Natural killer cell treated with Interleukin-12 subunit alpha and Interleukin-12 subunit beta and Interleukin-15 and Interleukin-18, amount 100 ng/mL, for 72 hours (primary cell): Measurements from ENCODE around the gene MEIS2. TPM values are rescaled to one million over a fixed set of nuclear protein-coding genes. Genes with fewer than 3 reads are reported as not detected.

Experiments used
- ATAC-seq, 2 donors: fragments of 150-1000 bp; cut with Tn5 transposase in 1 of 2; sonication (Bioruptor Pico), chemical (Tn5 transposase) in 1 of 2; 2 replicates each; pipeline ENCODE4 v1.10.0; 2021
- DNase-seq: peaks from one replicate; pipeline ENCODE4 v3.0.0; 2022; ENCODE audit warnings: low spot score
- H3K27ac Mint-ChIP-seq, 2 donors: 1 replicate in 1 of 2; 2 replicates in 1 of 2; pipeline ENCODE4 v1.8.0; 2022; ENCODE audit warnings: mixed read lengths in 2 of 2, mild to moderate bottlenecking in 1 of 2, moderate library complexity in 1 of 2
- H3K27me3 Mint-ChIP-seq, 2 donors: 1 replicate in 1 of 2; 2 replicates in 1 of 2; pipeline ENCODE4 v1.8.0; 2022; ENCODE audit warnings: mixed read lengths in 2 of 2
- H3K36me3 Mint-ChIP-seq: one replicate; pipeline ENCODE4 v1.8.0; 2022; ENCODE audit warnings: mixed read lengths
- H3K4me1 Mint-ChIP-seq, 2 donors: 1 replicate in 1 of 2; 2 replicates in 1 of 2; pipeline ENCODE4 v1.8.0; 2022; ENCODE audit warnings: low read depth in 2 of 2, mixed read lengths in 2 of 2, mild to moderate bottlenecking in 1 of 2
- H3K4me3 Mint-ChIP-seq: one replicate; pipeline ENCODE4 v1.8.0; 2022; ENCODE audit warnings: mixed read lengths
- H3K9me3 Mint-ChIP-seq: 2 replicates; pipeline ENCODE4 v1.8.0; 2022; ENCODE audit warnings: mixed read lengths
- total RNA-seq, 2 donors: library from RNA; stranded (reverse); gene quantifications; one replicate each; pipeline ENCODE4 v1.2.3, GENCODE V29; 2022

MEIS2 gene
- total RNA-seq, 2 donors from 2014 or later, result 0.26 TPM; not detected in 1

- ATAC-seq (no peak), DNase-seq (no peak)
- Mint-ChIP-seq H3K9me3 (no peaks in the 10 kb centered on the region), H3K4me1 (no peaks in the 10 kb centered on the region), H3K4me3 (no peak overlapping the region), H3K27ac (no peak overlapping the region), H3K36me3 (no peaks in the 10 kb centered on the region), H3K27me3 (no peaks in the 10 kb centered on the region)
These were observed 168.9 kb downstream of the MEIS2 start for GRCh38 chr15:36931434-36931833.

GRCh38 chr15:36926427-36926825 is 173.9 kb downstream of the MEIS2 start:
- ATAC-seq (no peak), DNase-seq (no peak)
- H3K4me3 Mint-ChIP-seq, result no peak overlapping the region
- no peaks in the 10 kb centered on the region for H3K9me3 Mint-ChIP-seq
- no peak overlapping the region for H3K27ac Mint-ChIP-seq
- no peaks in the 10 kb centered on the region for H3K4me1 Mint-ChIP-seq
- no peaks in the 10 kb centered on the region for H3K27me3 Mint-ChIP-seq
- H3K36me3 Mint-ChIP-seq, result no peaks in the 10 kb centered on the region

GRCh38 chr15:36925653-36926426 is 174.5 kb downstream of the MEIS2 start:
- no peaks in the 10 kb centered on the region for H3K27me3 Mint-ChIP-seq
- H3K36me3 Mint-ChIP-seq, result no peaks in the 10 kb centered on the region
- H3K4me3 Mint-ChIP-seq, result no peak overlapping the region
- ATAC-seq (no peak), DNase-seq (no peak)
- H3K9me3 Mint-ChIP-seq, result no peaks in the 10 kb centered on the region
- H3K4me1 Mint-ChIP-seq, result no peaks in the 10 kb centered on the region
- no peak overlapping the region for H3K27ac Mint-ChIP-seq

GRCh38 chr15:36925049-36925448 is 175.3 kb downstream of the MEIS2 start:
- Mint-ChIP-seq H3K4me3 (no peak overlapping the region), H3K4me1 (no peaks in the 10 kb centered on the region), H3K27ac (no peak overlapping the region), H3K9me3 (no peaks in the 10 kb centered on the region), H3K27me3 (no peaks in the 10 kb centered on the region), H3K36me3 (no peaks in the 10 kb centered on the region)
- DNase-seq, result no peak
- ATAC-seq, result no peak

GRCh38 chr15:36924034-36924433 is 176.3 kb downstream of the MEIS2 start:
- Mint-ChIP-seq H3K4me3 (no peak overlapping the region), H3K36me3 (no peaks in the 10 kb centered on the region), H3K27me3 (no peaks in the 10 kb centered on the region), H3K27ac (no peak overlapping the region), H3K9me3 (no peaks in the 10 kb centered on the region), H3K4me1 (no peaks in the 10 kb centered on the region)
- DNase-seq (no peak), ATAC-seq (no peak)

GRCh38 chr15:36921484-36922091 is 178.8 kb downstream of the MEIS2 start:
- DNase-seq (no peak), ATAC-seq (no peak)
- H3K4me1 Mint-ChIP-seq, result no peaks in the 10 kb centered on the region
- no peaks in the 10 kb centered on the region for H3K27me3 Mint-ChIP-seq
- H3K4me3 Mint-ChIP-seq, result no peak overlapping the region
- H3K27ac Mint-ChIP-seq, result no peak overlapping the region
- no peaks in the 10 kb centered on the region for H3K9me3 Mint-ChIP-seq
- H3K36me3 Mint-ChIP-seq, result no peaks in the 10 kb centered on the region

GRCh38 chr15:36917411-36918267 is 182.7 kb downstream of the MEIS2 start:
- H3K4me3 Mint-ChIP-seq, result no peak overlapping the region
- ATAC-seq (no peak), DNase-seq (no peak)
- no peak overlapping the region for H3K27ac Mint-ChIP-seq
- no peaks in the 10 kb centered on the region for H3K4me1 Mint-ChIP-seq
- H3K9me3 Mint-ChIP-seq, result peaks cover 5% of the 10 kb centered on the region
- H3K27me3 Mint-ChIP-seq, result no peaks in the 10 kb centered on the region
- H3K36me3 Mint-ChIP-seq, result peaks cover 6% of the 10 kb centered on the region

GRCh38 chr15:36914960-36915808 is 185.2 kb downstream of the MEIS2 start:
- no peaks in the 10 kb centered on the region for H3K27me3 Mint-ChIP-seq
- H3K9me3 Mint-ChIP-seq, result peaks cover 5% of the 10 kb centered on the region
- no peak for DNase-seq
- no peak overlapping the region for H3K4me3 Mint-ChIP-seq
- H3K4me1 Mint-ChIP-seq, result no peaks in the 10 kb centered on the region
- ATAC-seq, result no peak
- peaks cover 6% of the 10 kb centered on the region for H3K36me3 Mint-ChIP-seq
- H3K27ac Mint-ChIP-seq, result no peak overlapping the region

GRCh38 chr15:36914466-36914865 is 185.9 kb downstream of the MEIS2 start:
- Mint-ChIP-seq H3K9me3 (peaks cover 5% of the 10 kb centered on the region), H3K36me3 (peaks cover 6% of the 10 kb centered on the region), H3K4me1 (no peaks in the 10 kb centered on the region), H3K27me3 (no peaks in the 10 kb centered on the region), H3K4me3 (no peak overlapping the region), H3K27ac (no peak overlapping the region)
- ATAC-seq (no peak), DNase-seq (no peak)

GRCh38 chr15:36912311-36912712 is 188.0 kb downstream of the MEIS2 start:
- no peak overlapping the region for H3K4me3 Mint-ChIP-seq
- H3K4me1 Mint-ChIP-seq, result no peaks in the 10 kb centered on the region
- ATAC-seq (no peak), DNase-seq (no peak)
- no peak overlapping the region for H3K27ac Mint-ChIP-seq
- H3K9me3 Mint-ChIP-seq, result peaks cover 5% of the 10 kb centered on the region
- no peaks in the 10 kb centered on the region for H3K27me3 Mint-ChIP-seq
- H3K36me3 Mint-ChIP-seq, result peaks cover 6% of the 10 kb centered on the region

- Mint-ChIP-seq H3K27me3 (no peaks in the 10 kb centered on the region), H3K9me3 (peaks cover 5% of the 10 kb centered on the region), H3K36me3 (peaks cover 6% of the 10 kb centered on the region), H3K4me3 (no peak overlapping the region), H3K4me1 (no peaks in the 10 kb centered on the region), H3K27ac (no peak overlapping the region)
- no peak for DNase-seq
- no peak for ATAC-seq
These were observed 188.9 kb downstream of the MEIS2 start for GRCh38 chr15:36911322-36911944.

- ATAC-seq (no peak), DNase-seq (no peak)
- Mint-ChIP-seq H3K4me1 (no peaks in the 10 kb centered on the region), H3K27me3 (no peaks in the 10 kb centered on the region), H3K27ac (no peak overlapping the region), H3K36me3 (peaks cover 2% of the 10 kb centered on the region), H3K9me3 (peaks cover 2% of the 10 kb centered on the region), H3K4me3 (no peak overlapping the region)
These were observed 191.4 kb downstream of the MEIS2 start for GRCh38 chr15:36908991-36909390.

GRCh38 chr15:36907295-36907694 is 193.1 kb downstream of the MEIS2 start:
- H3K36me3 Mint-ChIP-seq, result no peaks in the 10 kb centered on the region
- H3K4me1 Mint-ChIP-seq, result no peaks in the 10 kb centered on the region
- no peak overlapping the region for H3K27ac Mint-ChIP-seq
- no peaks in the 10 kb centered on the region for H3K9me3 Mint-ChIP-seq
- DNase-seq (no peak), ATAC-seq (no peak)
- H3K27me3 Mint-ChIP-seq, result no peaks in the 10 kb centered on the region
- H3K4me3 Mint-ChIP-seq, result no peak overlapping the region
